NCI-H2196 treated with DMSO at 0.1 percent for 48 hours (cell line): Measurements from ENCODE around the gene C1orf52.
A peak's percentile ranks its signal among the peaks of the same experiment; 100 is the strongest.

ENCODE experiments used
- DNase-seq: peaks from one replicate; lab custom pipeline; 2025; ENCODE audit not compliant: unreplicated experiment; lab: John Stamatoyannopoulos, UW

C1orf52 gene

DNA sequence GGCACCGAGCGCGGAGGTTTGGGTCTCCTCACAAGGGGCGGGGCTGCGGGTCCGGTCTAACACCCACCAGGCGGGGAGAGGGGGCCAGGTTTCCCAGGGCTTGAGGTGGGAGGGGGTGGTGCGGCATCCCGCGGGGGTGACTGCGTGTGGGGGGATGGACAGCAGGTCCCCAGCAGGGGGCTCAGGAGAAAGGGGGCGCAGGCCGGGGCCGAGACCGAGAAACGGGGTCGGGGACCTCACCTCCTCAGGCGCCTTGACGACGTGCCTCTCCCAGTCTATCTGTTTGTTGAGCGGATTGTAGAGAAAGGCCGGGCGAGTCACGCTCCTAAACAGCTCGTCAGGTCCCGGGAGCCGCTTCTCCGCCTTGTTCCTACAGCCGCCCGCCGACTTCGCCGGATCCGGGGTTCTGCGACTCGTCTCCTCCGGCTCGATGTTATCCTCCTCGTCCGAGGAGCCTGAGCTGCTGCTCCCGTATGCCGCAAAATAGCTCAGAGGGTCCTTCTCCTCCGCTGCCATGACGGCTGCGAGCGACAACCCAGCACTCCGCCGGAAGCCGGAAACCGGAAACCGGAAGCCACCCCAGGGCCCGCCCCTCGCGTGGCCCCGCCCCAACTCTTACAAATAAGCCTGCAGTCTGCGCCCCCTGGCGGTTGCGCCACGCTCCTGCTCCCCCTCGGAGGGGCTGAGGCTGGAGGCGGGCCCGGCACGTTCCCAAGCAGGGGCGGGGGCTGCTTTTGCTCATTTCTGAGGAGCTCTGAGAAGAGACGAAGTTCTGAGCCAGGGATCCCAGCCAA lies at the start of gene C1orf52:
Gene C1orf52, minus strand, starts transcription at position 545 of the 794 bp plus-strand sequence. Its CDS starts 29 bp downstream, at position 516.
- DNase-seq, result peak; percentile 85

DNA sequence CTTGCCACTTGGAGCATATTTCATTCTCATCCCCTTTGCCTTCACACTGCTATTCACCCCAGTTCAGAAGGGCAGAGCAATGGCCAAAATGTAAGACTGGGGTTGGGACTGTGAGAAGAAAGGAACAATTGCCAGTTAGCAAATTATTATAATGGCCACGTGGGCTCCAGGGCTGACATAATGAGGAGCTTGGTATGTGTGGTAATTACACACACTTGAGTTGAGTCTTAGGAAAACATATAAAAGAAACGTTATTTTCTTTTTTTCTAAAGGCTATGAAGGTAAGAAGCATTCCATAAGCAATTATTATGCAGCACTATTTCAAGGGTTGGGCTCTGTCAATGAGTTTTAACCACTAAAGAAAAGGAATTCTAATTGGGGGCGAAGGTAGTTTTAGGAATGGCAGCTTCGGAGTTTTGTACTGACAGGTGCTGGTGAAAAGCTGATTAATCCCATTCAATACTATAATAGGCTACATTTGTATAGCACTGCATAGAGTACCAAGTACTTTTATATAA lies 49.4 kb upstream of the C1orf52 start:
- DNase-seq, result no peak

DNA sequence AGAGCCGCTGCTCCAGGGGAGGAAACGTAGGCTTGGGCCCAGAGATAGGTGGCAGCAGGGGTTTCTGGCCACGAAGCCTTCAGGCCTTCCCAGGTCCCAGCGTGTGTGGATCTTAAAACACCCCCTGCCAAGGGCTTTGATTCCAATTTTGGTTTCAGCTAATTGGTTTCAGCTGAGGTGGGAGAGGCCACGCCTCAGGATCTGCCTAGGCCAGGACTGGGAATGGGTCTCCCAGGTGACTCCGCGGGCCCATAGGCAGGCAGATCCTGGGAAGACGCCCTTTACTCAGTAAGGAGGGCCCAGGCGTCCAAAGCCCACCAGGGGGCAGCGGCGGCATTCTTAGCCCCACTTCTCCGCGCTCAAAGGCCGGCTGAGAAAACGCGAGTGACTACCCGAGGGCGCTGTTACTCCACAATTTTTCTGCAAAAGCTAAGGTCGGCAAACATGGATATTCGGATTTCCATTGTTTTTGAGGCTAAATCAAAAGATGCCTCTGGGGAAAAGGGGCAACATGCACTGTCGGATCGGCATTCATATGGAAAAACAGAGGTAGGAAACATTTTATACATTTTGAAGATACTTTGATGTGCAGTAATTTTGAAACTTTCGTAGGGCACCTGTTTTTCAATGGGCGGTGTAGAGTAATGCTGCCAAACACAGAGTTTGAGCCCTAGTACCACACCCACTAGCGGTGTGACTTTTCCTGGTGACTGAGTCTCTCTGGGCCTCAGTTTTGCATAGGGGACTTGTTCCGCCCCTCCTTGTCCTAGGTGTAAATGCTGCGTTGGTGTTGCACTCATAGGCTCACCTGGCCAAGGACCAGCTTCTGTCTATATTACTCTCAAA lies 48.7 kb upstream of the C1orf52 start:
- DNase-seq, result peak; percentile 4

DNA sequence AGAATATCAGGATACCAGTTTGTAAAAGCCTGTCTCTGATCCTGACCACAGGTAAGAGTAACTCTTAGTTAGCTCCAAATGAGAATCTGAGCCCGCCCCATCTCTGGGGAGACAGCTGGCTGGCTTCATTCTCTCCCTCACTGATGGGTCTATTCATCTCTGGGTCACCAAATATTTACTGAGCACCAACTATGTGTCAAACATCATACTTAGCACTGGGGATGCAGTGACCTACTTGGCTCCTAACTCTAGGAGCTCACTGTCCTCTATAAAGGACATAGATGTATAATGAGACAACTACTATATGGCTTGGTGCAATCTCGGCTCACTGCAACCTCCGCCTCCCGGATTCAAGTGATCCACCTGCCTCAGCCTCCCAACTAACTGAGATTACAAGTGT lies 46.8 kb upstream of the C1orf52 start:
- DNase-seq, result no peak

DNA sequence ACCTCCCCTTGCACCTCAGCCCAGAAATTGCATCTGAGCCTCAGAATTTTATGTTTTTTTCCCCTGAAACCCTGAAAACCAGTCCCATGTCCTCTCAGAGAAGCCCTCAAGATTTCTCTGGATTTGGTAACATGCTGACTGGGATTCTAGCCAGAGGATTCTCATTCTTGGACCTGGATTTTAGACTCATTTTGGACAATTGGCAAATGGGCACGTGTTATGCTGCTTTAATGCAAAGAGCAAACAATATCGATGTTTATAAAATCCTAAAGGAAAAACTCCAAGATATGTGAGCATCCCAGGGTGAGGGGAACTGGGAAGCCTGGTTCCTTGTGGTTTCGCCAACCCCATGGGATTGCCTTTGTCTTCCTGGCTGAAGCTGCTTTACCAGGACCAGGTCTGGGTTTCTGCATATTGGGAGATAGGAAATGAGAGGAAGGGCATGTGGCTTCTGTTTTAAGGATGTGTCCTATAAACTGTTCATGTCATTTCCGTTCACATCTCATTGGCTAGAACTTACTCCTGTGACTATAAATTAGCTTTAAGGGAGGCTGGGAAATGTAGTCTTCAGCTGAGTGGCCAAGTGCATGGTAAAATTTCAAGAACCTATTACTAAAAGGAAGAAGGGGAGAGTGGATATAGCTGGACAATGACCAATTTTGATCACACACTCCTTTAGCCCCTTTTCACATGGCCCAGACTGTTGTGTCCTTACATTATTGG lies 44.1 kb upstream of the C1orf52 start:
- DNase-seq, result no peak

DNA sequence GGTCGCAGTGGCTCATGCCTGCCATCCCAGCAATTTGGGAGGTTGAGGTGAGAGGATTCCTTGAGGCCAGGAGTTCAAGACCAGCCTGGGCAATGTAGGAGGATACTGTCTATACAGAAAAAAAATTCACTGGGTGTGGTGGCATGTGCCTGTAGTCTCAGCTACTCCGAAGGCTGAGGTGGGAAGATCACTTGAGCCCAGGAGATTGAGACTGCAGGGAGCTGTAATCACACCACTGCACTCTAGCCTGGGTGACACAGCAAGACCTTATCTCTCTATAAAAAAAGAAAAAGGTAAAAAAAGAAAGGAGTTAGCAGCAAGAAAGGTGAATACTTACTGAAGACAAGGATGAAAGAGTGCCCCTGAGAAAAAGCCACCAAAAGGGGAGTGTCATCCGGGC lies 40.7 kb upstream of the C1orf52 start:
- DNase-seq, result no peak

DNA sequence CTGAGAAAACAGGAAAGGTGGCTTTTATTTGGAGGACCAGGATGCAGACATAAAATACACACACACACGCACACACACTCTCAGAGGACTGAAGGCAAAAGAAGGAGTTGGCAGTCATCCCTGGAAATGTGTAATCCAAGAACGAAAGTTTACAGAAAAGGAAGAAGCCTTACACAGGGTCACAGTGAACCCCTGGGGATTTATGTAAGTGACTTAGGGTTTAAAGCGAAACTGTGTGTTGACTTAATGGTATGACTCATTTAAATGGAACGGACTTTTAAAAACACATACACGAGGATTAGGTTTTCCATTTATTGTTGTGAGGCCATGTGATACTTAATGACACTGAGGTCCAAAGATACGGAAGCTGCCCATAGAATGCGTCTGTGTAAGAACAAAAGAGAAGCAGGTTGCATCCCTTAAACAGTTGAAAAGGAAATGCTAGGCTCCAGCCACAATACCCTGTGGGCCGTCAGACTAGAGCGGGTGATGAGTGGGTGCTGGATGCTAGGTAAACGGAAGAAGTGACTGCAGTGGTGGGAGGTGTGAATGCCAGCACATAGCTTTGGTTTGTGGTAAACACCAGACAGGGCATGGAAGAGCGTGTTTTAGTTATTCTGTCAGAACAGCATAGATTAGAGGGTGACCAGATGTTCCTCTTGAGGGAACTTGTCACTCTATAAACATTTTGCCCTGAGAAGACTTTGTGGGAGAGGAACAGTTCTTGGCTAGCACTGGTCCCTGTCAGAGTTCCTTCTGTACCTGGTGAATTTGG lies 38.6 kb upstream of the C1orf52 start:
- DNase-seq, result peak; percentile 87

DNA sequence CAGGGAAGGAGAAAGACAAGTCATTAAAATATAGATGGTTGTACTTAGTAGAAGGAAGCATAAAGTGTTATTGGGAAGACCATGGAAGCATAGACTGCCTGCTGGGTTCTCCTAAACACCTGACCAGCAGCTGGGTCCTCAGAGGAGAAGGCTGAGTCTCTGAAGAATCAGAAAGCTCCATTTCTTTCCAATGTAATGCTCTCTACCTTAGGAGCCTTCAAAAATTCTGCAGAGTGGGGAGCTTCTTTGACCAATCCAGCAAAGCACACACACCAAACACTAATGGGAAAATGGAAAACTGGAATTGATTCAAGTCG lies 38.0 kb upstream of the C1orf52 start:
- DNase-seq, result no peak

DNA sequence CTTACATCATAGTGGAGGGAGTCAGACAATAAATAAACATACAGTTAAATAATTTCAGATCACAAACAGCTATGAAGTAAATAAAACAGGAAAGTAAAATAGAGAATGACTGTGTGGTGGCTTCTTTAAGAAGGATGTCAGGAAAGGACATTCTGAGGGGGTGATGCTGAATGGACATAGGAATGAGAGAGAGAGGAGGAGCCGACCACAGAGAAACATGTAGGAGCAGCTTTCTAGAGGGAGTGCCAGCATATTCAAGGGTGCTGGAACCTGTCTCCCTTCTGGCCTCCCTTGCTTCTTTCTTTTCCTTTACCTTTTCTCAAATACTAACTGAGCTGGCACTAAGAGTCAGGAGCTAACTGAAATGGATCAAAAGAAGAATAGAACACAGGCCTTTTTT lies 37.5 kb upstream of the C1orf52 start:
- no peak for DNase-seq

DNA sequence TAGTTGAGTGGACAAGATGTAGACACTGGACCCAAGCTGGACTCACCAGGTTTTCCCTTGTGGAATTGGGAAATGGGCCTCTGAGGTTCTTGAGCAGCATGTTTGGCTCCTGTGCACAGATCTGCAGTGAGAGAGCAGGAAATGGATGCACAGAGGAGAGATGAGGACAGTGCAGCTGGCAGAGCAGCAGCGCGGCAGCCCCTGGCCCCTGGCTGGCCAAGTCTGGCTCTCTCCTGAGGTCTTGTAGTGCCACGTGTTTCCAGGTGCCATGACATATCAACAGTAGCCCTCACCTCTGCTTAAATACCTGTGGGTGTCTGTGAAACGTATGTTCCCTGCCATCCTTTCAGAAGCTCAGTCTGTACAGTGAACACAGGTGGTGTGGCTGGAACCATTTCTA lies 36.2 kb upstream of the C1orf52 start:
- DNase-seq, result no peak

DNA sequence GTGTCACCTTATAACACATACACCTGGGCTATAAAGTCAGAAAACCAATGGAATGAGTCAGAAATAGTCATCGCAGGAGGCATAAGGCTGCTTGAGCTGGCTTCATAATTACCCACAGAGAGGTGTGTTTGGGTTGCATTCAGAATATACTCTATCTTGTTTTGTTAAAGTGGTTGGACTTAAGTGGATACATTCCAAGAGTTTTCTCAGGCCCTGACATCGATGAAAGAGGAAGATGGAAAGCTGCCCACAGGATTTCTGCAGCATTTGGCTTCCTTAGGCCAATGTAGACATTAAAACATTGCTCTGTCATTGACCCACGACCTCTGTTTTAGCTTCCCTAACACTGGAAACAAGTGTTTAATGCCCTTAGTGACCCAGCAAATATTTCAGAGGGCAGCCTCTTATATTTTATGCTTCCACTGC lies 35.6 kb upstream of the C1orf52 start:
- no peak for DNase-seq

DNA sequence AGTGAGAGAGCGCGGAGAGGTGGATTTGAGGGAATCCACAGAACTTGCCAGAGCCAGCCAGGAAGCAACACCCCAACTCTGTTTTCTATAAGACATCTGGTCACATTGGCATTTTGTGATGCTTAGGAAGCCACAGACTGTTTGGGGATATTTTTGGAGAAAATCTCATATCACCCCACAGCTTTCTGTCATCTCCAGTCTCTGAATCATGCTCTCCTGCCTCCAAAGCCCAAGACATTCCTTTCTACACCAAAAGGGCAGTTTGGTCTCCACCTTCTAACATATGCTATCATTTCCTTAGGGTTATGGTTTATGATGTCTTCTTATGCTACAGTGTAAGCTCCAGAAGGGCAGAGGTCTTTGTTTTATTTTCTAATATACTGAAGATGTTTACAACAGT lies 31.4 kb upstream of the C1orf52 start:
- no peak for DNase-seq

DNA sequence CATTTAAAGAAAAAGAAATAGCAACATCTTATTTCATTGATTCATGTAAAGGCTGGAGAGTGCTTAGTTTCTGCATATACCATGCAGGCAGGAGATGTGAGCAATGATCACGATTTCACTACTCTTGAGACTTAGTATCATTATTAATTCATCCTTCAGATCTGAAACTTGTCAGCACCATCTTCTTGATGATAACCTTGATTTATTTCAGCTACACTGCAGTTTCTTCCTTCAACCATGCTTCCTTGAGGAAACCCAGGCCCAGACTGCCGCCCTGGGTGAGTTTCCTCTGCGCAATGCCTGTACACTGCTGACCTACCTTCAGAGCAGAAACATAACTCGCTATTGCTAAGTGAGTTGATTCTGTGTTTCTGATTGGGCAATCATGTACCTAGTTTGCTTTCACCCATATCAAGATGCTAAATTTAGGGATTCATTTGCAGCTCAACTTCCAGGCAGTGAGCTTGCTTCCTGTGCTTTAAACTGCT lies 30.4 kb upstream of the C1orf52 start:
- no peak for DNase-seq

DNA sequence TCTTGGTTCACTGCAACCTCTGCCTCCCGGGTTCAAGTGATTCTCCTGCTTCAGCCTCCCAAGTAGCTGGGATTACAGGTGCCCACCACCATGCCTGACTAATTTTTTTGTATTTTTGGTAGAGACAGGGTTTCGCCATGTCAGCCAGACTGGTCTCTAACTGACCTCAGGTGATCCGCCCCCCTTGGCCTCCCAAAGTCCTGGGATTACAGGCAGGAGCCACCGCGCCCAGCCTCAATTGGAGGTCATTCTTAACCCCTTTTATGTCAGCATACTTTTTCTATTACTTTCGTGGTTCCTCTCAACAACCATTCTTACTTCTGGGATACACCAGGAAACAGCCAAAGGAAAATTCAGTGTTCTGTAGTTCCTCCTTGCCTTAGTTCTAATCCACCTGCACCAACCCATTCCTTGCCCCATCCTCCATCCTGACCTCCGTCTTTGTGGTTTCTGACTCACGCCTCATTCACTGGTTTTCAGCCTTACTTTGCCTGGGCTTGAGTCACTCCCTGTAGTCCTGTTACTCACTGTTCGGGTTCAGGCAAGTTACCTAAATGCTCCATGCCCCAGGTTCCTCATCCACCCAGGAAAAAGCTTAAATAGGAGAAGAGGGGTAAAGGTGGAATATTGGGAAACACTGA lies 29.9 kb upstream of the C1orf52 start:
- DNase-seq, result no peak

DNA sequence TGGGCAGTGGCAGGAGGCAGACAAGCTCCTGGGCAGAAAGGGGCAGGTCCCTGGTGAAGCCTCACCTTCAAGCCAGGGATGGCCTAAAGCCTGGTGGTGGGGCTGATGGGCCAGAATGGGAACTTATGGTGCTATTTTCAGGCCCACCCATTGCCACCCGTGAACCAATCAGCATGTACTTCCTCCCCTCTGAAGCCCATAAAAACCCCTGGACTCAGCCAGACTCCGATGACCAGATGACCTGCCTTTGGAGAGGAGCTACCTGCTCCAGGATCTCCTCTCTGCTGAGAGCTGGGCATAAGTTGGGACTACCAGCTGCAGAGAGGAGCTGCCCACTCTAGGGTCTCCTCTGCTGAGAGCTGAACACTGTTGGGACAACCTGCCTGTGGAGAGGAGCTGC lies 24.7 kb upstream of the C1orf52 start:
- DNase-seq, result no peak

DNA sequence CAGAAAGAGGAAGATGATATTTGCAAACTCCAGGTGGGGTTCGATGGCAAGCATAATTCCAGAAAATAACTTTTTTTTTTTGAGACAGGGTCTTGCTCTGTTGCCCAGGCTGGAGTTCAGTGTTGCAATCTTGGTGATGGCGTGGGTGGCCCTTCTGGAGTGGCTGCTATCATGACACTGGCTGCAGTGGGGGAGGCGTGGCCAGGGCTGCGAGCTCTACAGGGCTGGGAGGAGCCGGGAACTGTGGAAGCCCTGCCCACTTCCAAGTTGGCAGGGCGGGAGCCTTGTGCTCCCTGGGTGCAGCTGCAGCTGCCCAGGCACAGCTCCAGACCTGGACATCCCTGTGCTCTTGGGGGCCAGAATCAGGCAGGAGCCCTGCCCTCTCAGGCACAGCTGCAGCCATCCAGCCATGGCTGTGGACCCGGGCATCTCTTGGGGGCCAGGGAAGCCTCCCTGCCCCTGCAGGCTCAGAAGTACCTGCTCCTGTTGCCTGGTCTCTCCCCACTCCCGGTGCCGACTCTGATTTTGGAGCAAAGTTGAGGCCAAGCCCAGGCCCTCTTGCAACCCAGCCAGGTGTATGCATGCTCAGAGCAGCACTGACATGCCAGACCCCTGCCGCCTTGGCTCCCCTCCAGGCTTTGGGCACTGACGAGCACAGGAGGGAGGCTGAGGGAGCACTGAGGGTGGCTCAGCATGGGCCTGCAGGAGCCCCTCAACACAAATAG lies 24.2 kb upstream of the C1orf52 start:
- no peak for DNase-seq

DNA sequence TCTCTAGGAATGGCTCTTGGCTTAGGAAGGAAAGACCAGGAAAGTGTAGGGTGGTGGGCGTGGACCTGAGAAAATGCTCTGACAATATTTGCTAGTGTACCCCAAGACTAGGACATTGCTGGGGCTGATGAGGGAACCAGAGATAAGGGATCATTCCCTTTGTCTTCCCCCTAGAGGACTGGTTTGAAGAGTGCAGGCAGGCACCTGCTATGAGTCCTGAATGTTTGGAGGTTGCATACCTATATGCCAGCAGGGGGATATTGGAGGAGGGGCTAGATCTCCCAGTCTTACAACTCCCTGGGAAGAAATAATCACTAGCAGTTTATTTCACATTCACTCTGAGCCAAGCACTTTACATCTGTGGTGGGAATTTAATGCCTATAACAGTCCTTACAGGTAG lies 23.0 kb upstream of the C1orf52 start:
- no peak for DNase-seq

DNA sequence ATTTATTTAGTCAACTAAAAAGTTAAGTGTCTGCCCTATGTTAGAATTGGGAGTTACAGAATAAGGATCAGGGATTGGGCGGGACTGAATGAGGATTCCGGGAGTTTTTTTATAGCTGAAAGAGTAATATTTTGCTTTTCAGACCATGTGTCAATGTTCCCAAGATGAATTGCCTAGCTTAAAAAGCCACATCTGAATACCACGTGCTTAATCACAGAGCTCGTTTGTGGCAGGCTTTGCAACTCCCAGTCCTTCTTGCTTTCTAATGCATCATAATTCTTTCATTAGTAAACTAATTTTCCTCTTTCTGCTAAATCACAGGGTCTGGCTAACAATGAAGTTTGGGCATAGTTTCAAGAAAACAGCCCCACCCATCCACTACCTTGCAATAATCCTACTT lies 21.2 kb upstream of the C1orf52 start:
- DNase-seq, result no peak

DNA sequence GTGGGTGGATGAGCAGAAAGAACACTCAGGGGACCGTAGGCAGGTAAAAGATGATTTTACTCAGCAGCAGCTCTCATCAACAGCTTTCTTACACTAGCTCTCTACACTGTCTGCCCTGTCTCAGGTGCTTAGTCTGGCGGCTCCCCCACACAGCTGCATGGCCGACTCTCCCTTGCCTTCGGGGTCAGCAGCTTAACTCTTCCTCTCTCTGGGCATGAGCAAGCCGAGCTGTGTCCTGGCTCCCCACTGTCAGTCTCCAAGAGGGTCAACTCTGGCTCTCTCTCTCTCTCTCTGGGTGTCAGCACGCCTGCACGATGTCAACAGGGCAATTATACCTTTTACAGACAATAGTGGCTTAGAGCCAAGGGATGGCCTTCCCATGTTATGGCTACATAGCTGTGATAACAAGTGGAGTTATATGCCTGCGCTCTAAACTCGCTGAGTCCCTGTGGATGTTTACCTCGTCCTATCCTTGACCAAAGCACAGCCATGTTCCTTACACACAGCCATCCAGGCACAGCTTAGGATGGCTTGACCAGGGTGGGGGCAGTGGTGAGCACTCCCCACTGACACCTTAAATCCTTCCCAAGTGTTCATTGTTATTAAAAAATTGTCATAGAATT lies 20.1 kb upstream of the C1orf52 start:
- DNase-seq, result no peak
